ENCODE data around the gene GET4.

GET4 gene

DNA sequence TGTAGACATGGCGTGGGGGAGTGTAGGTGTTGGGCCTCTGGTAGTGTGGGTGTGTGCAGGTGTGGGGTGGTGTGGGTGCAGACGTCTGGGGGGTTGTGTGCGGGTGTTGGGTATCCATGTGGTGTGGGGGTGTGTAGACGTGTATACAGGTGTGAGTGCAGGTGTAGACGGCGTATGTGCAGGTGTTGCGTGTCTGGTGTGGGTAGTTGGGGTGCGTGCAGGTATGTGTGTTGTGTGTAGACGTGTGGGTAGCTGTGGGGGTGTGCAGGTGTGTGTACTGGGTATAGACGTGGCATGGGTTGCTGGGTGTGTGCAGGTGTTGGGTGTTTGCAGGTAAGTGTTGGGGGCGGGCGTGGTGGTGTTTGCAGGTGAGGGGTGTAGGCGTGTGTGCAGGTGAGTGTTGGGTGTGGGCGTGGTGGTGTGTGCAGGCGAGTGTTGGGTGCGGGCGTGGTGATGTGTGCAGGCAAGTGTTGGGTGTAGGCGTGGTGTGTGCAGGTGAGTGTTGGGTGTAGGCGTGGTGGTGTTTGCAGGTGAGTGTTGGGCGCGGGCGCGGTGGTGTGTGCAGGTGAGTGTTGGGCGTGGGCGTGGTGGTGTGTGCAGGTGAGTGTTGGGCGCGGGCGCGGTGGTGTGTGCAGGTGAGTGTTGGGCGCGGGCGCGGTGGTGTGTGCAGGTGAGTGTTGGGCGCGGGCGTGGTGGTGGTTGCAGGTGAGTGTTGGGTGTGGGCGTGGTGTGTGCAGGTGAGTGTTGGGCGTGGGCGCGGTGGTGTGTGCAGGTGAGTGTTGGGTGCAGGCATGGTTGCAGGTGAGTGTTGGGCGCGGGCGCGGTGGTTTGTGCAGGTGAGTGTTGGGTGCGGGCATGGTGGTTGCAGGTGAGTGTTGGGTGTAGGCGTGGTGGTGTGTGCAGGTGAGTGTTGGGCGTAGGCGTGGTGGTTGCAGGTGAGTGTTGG, 16.6 kb downstream of the GET4 start:
- in situ Hi-C loops (cut with MboI; ENCODE audit: low pct_unique_long_range_greater_than_20kb, low sequenced_read_pairs, unreplicated experiment) = no loop called here
- no peak for DNase-seq (ENCODE audit: low spot score)
- TF ChIP-seq, protein P1, sequence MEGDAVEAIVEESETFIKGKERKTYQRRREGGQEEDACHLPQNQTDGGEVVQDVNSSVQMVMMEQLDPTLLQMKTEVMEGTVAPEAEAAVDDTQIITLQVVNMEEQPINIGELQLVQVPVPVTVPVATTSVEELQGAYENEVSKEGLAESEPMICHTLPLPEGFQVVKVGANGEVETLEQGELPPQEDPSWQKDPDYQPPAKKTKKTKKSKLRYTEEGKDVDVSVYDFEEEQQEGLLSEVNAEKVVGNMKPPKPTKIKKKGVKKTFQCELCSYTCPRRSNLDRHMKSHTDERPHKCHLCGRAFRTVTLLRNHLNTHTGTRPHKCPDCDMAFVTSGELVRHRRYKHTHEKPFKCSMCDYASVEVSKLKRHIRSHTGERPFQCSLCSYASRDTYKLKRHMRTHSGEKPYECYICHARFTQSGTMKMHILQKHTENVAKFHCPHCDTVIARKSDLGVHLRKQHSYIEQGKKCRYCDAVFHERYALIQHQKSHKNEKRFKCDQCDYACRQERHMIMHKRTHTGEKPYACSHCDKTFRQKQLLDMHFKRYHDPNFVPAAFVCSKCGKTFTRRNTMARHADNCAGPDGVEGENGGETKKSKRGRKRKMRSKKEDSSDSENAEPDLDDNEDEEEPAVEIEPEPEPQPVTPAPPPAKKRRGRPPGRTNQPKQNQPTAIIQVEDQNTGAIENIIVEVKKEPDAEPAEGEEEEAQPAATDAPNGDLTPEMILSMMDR (IDR thresholded peaks at IDR 0.05; ENCODE audit: extremely low read depth, insufficient read depth, missing control alignments) = no peak

DNA sequence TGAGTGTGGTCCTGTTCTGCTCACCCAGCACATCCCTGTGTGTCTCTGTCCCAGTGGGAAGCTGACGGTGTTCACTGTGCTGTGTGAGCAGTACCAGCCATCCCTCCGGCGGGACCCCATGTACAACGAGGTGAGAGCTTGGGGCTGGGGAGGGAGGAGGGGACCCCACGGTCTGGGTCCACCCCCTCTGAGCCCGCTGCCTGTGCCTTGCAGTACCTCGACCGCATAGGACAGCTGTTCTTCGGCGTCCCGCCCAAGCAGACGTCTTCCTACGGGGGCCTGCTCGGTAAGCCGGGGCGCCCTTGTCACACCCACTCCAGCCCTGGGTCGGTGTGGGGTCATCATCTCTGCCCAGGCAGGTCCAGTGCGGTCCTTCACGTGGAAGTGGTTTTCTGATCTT, 17.3 kb downstream of the GET4 start:
- in situ Hi-C loops (cut with MboI; ENCODE audit: low pct_unique_long_range_greater_than_20kb, low sequenced_read_pairs, unreplicated experiment) = no loop called here

DNA sequence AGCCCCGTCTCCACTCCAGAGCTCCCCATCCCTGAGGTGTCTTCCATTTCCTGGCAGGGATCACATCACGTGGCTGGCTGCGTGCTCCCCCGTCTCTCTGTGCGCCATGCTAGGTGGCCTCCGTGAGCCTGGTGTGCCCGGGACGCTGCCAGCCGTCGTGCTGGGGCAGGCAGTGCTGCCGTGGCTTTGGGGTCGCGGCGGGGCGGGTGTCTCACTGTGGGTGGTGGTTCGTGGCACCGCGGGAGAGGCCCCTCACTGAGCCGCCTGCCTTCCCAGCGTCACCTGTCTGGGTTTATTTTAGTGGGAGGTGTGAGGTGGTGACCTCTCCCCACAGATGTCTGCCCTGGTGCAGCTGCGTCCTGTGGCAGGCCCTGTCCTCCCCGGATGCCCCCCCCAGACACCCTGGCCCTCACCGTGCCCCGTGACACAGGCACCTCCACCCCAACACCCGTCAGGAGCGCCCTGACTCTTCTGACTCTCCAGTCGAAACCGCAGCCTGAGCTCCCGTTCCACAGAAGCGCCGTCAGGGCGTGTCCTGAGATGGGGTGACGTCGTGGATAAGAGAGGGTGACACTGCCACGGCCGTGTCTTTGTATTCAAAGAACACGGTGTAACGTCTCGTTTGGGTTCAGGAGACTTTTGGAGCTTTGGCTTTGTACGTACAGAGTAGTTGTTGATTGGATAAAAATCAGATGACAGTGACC, 18.0 kb downstream of the GET4 start:
- in situ Hi-C loops (cut with MboI; ENCODE audit: low pct_unique_long_range_greater_than_20kb, low sequenced_read_pairs, unreplicated experiment) = no loop called here
- TF ChIP-seq, protein P1 (IDR thresholded peaks at IDR 0.05; ENCODE audit: extremely low read depth, insufficient read depth, missing control alignments) = no peak
- DNase-seq (ENCODE audit: low spot score) = no peak

More for the DNA sequence above, 17.3 kb downstream of the GET4 start:
- TF ChIP-seq, protein P1 (IDR thresholded peaks at IDR 0.05; ENCODE audit: extremely low read depth, insufficient read depth, missing control alignments) = no peak
- no peak for DNase-seq (ENCODE audit: low spot score)

DNA sequence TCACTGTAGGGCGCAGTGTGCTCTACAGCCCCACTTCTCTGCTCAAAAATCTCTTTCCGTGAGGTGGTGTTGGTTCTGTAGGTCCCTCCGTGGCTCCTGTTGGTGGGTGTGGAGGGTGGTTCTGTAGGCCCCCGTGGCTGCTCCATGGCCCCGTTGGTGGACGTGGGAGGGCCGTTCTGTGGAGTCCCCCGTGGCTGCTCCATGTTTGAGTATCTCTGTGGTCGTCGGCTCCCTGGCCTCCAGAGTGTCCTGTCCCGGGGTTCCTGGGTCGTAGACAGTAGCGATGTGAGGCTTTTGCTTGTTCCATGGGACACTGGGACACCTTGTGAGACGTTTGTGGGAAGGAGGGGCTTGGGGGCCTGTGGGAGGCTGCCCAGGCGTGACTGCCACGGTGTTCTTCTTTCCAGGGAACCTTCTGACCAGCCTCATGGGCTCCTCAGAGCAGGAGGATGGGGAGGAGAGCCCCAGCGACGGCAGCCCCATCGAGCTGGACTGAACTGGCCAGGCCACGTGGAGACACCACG, 18.6 kb downstream of the GET4 start:
- no peak for DNase-seq (ENCODE audit: low spot score)
- in situ Hi-C loops (cut with MboI; ENCODE audit: low pct_unique_long_range_greater_than_20kb, low sequenced_read_pairs, unreplicated experiment) = no loop called here
- TF ChIP-seq, protein P1 (IDR thresholded peaks at IDR 0.05; ENCODE audit: extremely low read depth, insufficient read depth, missing control alignments) = no peak

DNA sequence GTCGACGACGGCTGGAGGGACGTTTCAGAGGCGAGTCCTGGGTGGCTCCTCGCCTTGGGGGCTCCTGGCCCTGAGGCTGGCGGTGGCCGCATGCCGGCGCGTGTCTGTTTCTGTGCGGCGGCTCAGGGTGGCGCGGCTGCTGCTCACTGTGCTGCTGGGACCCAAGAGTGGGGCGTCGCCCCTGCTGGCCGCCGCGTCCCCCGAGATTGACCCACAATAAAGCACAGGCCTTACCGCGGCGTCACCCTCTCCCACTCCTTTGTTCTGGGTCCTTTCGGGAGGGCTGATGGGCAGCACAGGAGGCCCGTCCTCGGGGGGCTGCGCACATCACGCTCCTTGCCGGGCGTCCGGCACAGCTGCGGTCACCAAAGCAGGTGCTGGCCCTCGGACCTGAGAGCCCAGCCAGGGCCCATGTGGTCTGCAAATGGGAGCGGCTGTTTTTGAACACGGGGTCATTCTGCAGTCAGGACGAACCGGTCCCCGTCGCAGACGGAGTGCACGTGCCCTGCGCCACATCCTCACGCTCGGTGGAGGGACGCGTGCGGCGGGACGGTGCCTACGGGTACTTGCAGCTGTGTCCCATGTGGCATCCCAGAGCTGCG, 19.2 kb downstream of the GET4 start:
- in situ Hi-C loops (cut with MboI; ENCODE audit: low pct_unique_long_range_greater_than_20kb, low sequenced_read_pairs, unreplicated experiment) = no loop called here
- TF ChIP-seq, protein P1 (IDR thresholded peaks at IDR 0.05; ENCODE audit: extremely low read depth, insufficient read depth, missing control alignments) = no peak
- DNase-seq (ENCODE audit: low spot score) = no peak

DNA sequence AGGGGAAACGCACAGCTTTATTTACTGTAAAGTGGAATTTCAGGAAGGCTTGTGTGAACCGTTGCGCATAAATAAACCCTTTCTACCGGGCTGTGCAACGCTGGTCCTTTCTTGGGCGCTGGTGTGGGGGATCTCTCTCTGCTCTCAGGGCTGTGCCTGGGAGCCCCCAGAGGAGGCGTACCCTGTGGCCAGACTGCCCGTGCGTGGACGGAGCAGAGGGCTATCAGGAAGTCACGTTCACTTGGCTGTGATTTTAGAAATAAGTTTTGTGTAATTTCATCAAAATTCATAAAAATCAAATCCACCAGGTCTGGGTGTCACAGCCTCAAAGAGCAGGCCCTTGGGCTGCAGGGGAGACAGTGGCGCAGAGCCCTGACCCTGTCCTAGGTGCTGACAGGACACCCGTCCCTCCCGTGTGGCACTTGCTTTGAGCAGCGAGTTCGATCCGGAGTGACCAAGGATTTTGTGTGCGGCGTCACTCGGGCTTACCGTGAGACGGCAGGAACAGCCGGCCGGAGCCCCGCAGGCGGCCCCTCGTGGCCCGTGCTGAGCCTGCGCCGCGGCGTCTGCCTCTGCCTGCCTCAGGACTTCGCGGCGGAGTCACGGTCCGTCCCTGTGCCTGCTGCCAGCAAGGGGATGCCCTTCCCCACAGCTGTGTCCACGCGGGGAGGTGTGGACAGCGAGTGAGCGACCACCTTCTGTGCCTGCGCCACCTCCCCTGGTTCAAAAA, 20.2 kb downstream of the GET4 start:
- in situ Hi-C loops (cut with MboI; ENCODE audit: low pct_unique_long_range_greater_than_20kb, low sequenced_read_pairs, unreplicated experiment) = no loop called here
- no peak for DNase-seq (ENCODE audit: low spot score)
- TF ChIP-seq, protein P1 (IDR thresholded peaks at IDR 0.05; ENCODE audit: extremely low read depth, insufficient read depth, missing control alignments) = no peak
